ENCODE measurements around the gene MRTFA.

DNA sequence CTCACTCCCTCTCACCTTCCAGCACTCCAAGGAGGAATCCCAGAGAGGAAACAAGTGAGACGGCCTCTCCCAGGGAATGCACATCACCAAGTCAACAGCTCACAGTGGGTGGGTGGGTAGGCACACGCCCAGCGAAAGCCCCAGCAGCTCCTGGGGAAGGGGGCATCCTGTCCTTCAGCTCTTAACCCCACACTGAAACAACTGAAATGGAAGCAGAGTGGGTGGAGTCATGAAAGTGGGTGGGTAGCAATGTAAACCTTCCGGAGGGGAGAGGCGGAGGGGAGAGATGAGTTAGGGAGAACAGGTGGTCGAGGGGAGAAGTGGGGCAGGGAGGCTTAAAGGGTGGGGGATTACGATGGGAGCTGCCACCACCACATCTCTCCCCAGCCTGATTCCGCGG is 48.2 kb upstream of the MRTFA start:
- TF ChIP-seq, protein P1, sequence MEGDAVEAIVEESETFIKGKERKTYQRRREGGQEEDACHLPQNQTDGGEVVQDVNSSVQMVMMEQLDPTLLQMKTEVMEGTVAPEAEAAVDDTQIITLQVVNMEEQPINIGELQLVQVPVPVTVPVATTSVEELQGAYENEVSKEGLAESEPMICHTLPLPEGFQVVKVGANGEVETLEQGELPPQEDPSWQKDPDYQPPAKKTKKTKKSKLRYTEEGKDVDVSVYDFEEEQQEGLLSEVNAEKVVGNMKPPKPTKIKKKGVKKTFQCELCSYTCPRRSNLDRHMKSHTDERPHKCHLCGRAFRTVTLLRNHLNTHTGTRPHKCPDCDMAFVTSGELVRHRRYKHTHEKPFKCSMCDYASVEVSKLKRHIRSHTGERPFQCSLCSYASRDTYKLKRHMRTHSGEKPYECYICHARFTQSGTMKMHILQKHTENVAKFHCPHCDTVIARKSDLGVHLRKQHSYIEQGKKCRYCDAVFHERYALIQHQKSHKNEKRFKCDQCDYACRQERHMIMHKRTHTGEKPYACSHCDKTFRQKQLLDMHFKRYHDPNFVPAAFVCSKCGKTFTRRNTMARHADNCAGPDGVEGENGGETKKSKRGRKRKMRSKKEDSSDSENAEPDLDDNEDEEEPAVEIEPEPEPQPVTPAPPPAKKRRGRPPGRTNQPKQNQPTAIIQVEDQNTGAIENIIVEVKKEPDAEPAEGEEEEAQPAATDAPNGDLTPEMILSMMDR (IDR thresholded peaks at IDR 0.05), result no peak
- TF ChIP-seq POLR2A (IDR thresholded peaks at IDR 0.05) (no peak), EP300 (IDR thresholded peaks at IDR 0.05) (no peak), POLR2AphosphoS5 (IDR thresholded peaks at IDR 0.05) (no peak)
